K562 (cell line): ENCODE measurements around the gene ZFP62. TPM values are rescaled to one million over a fixed set of nuclear protein-coding genes. Genes with fewer than 3 reads are reported as not detected.

ENCODE experiments used
- BCOR ChIP-seq: fragments of 450-650 bp; IDR thresholded peaks from 2 replicates; pipeline ENCODE4 v1.6.1; 2016
- MLX ChIP-seq, 2 experiments: fragments of 450-650 bp in 1 of 2; sonication (generic) in 1 of 2; formaldehyde crosslinking; conservative IDR thresholded peaks; 2 replicates each; pipeline versions ENCODE4 v1.4.0 to v1.8.1; 2020 to 2022; ENCODE audit warnings: mild to moderate bottlenecking in 1 of 2, missing genetic modification reagents in 1 of 2
- PHTF2 ChIP-seq: fragments of 250-450 bp; sonication (Bioruptor Pico); IDR thresholded peaks from 2 replicates; pipeline ENCODE4 v1.5.0; 2021; ENCODE audit warnings: mild to moderate bottlenecking
- RAD21 ChIP-seq, 2 experiments: fragments of 250-450 bp in 1 of 2; fragments of 450-650 bp in 1 of 2; sonication (Bioruptor Pico) in 1 of 2; formaldehyde crosslinking in 1 of 2; IDR thresholded peaks in 1 of 2; conservative IDR thresholded peaks in 1 of 2; 2 replicates each; pipeline versions ENCODE4 v1.4.0 to v1.8.0; 2020 to 2022; ENCODE audit warnings: mild to moderate bottlenecking in 2 of 2, moderate library complexity in 1 of 2
- RCOR1 ChIP-seq, 2 experiments: IDR thresholded peaks; 2 replicates each; pipeline ENCODE4 v1.6.1; 2012; ENCODE audit warnings: low read depth in 2 of 2, low read length in 2 of 2, borderline replicate concordance in 1 of 2, improper control_type of control experiment in 1 of 2
- SP1 ChIP-seq: sonication (generic); formaldehyde crosslinking; IDR thresholded peaks from 2 replicates; pipeline ENCODE4 v1.8.1; 2022; ENCODE audit warnings: mild to moderate bottlenecking, missing genetic modification reagents
- TOE1 ChIP-seq, 2 experiments: fragments of 450-650 bp in 1 of 2; sonication (generic) in 1 of 2; formaldehyde crosslinking in 1 of 2; IDR thresholded peaks; 2 replicates each; pipeline versions ENCODE4 v1.7.1 to v1.8.0; 2016 to 2022; ENCODE audit warnings: borderline replicate concordance in 2 of 2, mild to moderate bottlenecking in 2 of 2, antibody characterized with exemption in 1 of 2, inconsistent platforms in 1 of 2, low read depth in 1 of 2, missing genetic modification reagents in 1 of 2, moderate library complexity in 1 of 2
- ZNF511 ChIP-seq: sonication (generic); formaldehyde crosslinking; IDR thresholded peaks from 2 replicates; pipeline ENCODE4 v1.8.0; 2022; ENCODE audit warnings: mild to moderate bottlenecking, missing genetic modification reagents
- ZNF79 ChIP-seq: fragments of 250-450 bp; sonication (Bioruptor Pico); IDR thresholded peaks from 2 replicates; pipeline ENCODE4 v1.4.0; 2020; ENCODE audit warnings: low read depth, mild to moderate bottlenecking, moderate library complexity
- polyA plus RNA-seq, 8 experiments: library from polyadenylated mRNA; depleted of rRNA in 4 of 8; stranded (reverse) in 5 of 8; unstranded in 3 of 8; fragments of >200 nt; fragmentation: Nextera tagmentation in 2 of 8; fragmentation: Illumina TruSeq in 1 of 8; extraction: Ambion mirVana in 2 of 8; extraction: Trizol in 1 of 8; gene quantifications; 2 replicates each; pipeline versions ENCODE4 v1.2.1 to v1.2.3, GENCODE V29; 2011 to 2014; ENCODE audit warnings: inconsistent platforms in 1 of 8, missing spikeins in 1 of 8
- total RNA-seq, 7 experiments: library from RNA; depleted of rRNA in 6 of 7; stranded (reverse); fragments of >200 nt in 6 of 7; fragmentation: Illumina TruSeq in 2 of 7; extraction: Trizol in 2 of 7; gene quantifications; 2 replicates each; pipeline versions ENCODE4 v1.2.1 to v1.2.3, GENCODE V29; 2011 to 2021; ENCODE audit warnings: low replicate concordance in 1 of 7
- TF ChIP-seq, protein P1 (sequence below), 3 experiments: IDR thresholded peaks in 2 of 3; conservative IDR thresholded peaks in 1 of 3; 2 replicates each; pipeline ENCODE4 v1.5.1; 2011 to 2012; ENCODE audit warnings: low read length in 3 of 3, mild to moderate bottlenecking in 3 of 3, control low read depth in 2 of 3, improper control_type of control experiment in 1 of 3, inconsistent platforms in 1 of 3, low read depth in 1 of 3, mixed read lengths in 1 of 3, moderate library complexity in 1 of 3; ENCODE audit not compliant: insufficient read depth in 2 of 3
- TF ChIP-seq, protein P2 (sequence below), 2 experiments: fragments of 450-650 bp; formaldehyde crosslinking in 1 of 2; IDR thresholded peaks; 2 replicates each; pipeline versions ENCODE4 v1.4.0 to v1.6.1; 2014 to 2020; ENCODE audit warnings: mild to moderate bottlenecking in 2 of 2, borderline replicate concordance in 1 of 2, low read depth in 1 of 2
- TF ChIP-seq, protein P3 (sequence below): fragments of 250-450 bp; sonication (Bioruptor Pico); IDR thresholded peaks from 2 replicates; pipeline ENCODE4 v1.5.1; 2021; ENCODE audit warnings: mild to moderate bottlenecking

ZFP62 gene
- total and polyA plus RNA-seq, 9 of the 15 experiments (the other 6 are each of a cell fraction or from before 2014, with no cell fraction given), result 12.2 to 37.5 (median 25.0) TPM

DNA sequence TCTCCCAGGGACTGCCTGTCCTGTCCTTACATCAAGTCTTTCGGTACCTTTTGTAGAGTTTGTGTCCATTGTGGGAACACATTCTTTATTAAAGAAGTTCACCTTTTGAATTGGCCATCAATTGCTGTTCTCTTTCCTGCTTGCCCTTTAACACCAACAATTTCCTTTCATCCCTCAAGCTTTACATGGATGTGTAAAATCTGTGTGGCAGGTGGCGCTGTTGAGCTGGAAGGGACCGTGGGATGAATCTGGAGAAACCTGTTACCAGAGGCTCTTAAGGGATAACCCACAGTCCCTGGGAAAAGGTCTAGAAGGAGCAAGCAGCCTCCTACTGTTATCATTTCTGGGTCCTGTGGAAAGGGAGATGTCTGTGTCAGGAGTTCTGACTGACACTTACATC, 7.9 kb upstream of the ZFP62 start (continued):
- TF ChIP-seq ZNF511 (CRISPR knock-in tag) (no peak), ZNF79 (CRISPR knock-in tag) (no peak), MLX (CRISPR knock-in tag; conservative IDR thresholded peaks at IDR 0.05) (no peak), BCOR (no peak), RCOR1 (IDR thresholded peaks at IDR 0.05; ENCODE audit: borderline replicate concordance in 1 of 2, low read depth in 2 of 2, low read length in 2 of 2) (peak in 1 of 2 experiments; percentile 79; a peak in 2 of 4 replicates), PHTF2 (CRISPR knock-in tag) (no peak), SP1 (CRISPR knock-in tag) (no peak), TOE1 (IDR thresholded peaks at IDR 0.05; ENCODE audit: borderline replicate concordance) (peak; percentile 60; the same call in 1 of the 2 replicates), TOE1 (CRISPR knock-in tag; IDR thresholded peaks at IDR 0.05; ENCODE audit: borderline replicate concordance, low read depth) (no peak), RAD21 (CRISPR knock-in tag; conservative IDR thresholded peaks at IDR 0.05 in 1 of 2, IDR thresholded peaks at IDR 0.05 in 1 of 2) (peak; percentile 88 to 95)
- TF ChIP-seq, protein P1, sequence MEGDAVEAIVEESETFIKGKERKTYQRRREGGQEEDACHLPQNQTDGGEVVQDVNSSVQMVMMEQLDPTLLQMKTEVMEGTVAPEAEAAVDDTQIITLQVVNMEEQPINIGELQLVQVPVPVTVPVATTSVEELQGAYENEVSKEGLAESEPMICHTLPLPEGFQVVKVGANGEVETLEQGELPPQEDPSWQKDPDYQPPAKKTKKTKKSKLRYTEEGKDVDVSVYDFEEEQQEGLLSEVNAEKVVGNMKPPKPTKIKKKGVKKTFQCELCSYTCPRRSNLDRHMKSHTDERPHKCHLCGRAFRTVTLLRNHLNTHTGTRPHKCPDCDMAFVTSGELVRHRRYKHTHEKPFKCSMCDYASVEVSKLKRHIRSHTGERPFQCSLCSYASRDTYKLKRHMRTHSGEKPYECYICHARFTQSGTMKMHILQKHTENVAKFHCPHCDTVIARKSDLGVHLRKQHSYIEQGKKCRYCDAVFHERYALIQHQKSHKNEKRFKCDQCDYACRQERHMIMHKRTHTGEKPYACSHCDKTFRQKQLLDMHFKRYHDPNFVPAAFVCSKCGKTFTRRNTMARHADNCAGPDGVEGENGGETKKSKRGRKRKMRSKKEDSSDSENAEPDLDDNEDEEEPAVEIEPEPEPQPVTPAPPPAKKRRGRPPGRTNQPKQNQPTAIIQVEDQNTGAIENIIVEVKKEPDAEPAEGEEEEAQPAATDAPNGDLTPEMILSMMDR (IDR thresholded peaks at IDR 0.05 in 2 of 3, conservative IDR thresholded peaks at IDR 0.05 in 1 of 3; ENCODE audit: insufficient read depth in 2 of 3, low read depth in 1 of 3, low read length in 3 of 3), result peak; percentile 86 to 94 (median 86)
- TF ChIP-seq, protein P2, sequence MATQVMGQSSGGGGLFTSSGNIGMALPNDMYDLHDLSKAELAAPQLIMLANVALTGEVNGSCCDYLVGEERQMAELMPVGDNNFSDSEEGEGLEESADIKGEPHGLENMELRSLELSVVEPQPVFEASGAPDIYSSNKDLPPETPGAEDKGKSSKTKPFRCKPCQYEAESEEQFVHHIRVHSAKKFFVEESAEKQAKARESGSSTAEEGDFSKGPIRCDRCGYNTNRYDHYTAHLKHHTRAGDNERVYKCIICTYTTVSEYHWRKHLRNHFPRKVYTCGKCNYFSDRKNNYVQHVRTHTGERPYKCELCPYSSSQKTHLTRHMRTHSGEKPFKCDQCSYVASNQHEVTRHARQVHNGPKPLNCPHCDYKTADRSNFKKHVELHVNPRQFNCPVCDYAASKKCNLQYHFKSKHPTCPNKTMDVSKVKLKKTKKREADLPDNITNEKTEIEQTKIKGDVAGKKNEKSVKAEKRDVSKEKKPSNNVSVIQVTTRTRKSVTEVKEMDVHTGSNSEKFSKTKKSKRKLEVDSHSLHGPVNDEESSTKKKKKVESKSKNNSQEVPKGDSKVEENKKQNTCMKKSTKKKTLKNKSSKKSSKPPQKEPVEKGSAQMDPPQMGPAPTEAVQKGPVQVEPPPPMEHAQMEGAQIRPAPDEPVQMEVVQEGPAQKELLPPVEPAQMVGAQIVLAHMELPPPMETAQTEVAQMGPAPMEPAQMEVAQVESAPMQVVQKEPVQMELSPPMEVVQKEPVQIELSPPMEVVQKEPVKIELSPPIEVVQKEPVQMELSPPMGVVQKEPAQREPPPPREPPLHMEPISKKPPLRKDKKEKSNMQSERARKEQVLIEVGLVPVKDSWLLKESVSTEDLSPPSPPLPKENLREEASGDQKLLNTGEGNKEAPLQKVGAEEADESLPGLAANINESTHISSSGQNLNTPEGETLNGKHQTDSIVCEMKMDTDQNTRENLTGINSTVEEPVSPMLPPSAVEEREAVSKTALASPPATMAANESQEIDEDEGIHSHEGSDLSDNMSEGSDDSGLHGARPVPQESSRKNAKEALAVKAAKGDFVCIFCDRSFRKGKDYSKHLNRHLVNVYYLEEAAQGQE (IDR thresholded peaks at IDR 0.05; ENCODE audit: borderline replicate concordance), result peak; percentile 89
- TF ChIP-seq, protein P2 (CRISPR knock-in tag; IDR thresholded peaks at IDR 0.05; ENCODE audit: low read depth), result no peak
- TF ChIP-seq, protein P3, sequence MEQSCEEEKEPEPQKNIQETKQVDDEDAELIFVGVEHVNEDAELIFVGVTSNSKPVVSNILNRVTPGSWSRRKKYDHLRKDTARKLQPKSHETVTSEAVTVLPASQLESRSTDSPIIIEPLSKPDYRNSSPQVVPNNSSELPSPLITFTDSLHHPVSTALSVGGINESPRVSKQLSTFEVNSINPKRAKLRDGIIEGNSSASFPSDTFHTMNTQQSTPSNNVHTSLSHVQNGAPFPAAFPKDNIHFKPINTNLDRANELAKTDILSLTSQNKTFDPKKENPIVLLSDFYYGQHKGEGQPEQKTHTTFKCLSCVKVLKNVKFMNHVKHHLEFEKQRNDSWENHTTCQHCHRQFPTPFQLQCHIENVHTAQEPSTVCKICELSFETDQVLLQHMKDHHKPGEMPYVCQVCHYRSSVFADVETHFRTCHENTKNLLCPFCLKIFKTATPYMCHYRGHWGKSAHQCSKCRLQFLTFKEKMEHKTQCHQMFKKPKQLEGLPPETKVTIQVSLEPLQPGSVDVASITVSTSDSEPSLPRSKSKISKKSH (CRISPR knock-in tag), result no peak
